Measurements from ENCODE around the gene GPR26. TPM values are rescaled to one million over a fixed set of nuclear protein-coding genes. Genes with fewer than 3 reads are reported as not detected.

Gene GPR26
- total RNA-seq, 2 experiments from 2014 or later = not detected

DNA sequence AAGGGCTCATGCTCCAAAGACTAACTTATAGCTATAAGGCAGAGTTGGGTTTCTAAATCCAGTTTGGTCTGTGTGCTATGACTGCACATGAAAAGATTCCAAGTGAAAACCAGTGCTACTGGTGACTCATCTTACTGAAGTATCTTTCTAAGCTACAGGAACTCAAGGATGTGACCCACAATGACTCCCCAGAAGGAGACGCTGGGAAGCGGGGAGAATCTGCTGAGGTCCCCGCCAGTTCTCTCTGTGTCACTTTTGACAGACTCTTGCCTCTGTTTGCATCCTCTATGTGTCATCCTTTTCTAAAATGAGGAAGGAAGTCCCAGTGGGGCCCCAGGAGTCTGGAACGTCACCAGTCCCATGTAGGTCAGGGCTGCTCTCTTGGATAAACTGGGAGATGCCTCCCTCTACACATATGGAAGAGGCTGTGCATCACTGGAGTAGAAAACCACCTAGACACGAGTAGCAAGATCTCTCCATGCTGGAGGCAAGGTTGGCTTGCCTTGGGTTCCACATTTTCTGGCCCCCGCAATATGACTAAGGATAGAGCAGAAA, 28.8 kb upstream of the GPR26 start:
- Histone ChIP-seq H3K27ac (ENCODE audit: low read depth, low read length, poor library complexity, severe bottlenecking) (no peak overlapping the region), H3K4me1 (ENCODE audit: insufficient read depth, low read length, poor library complexity, severe bottlenecking) (no peaks in the 10 kb centered on the region), H3K4me2 (ENCODE audit: low read length) (no peak overlapping the region), H3K9me3 (ENCODE audit: low read length) (no peaks in the 10 kb centered on the region), H3K36me3 (ENCODE audit: insufficient read depth, low read length) (no peaks in the 10 kb centered on the region), H3K9me2 (ENCODE audit: insufficient read depth, low read length) (no peaks in the 10 kb centered on the region), H3K4me3 (ENCODE audit: low read depth, low read length, poor library complexity, severe bottlenecking) (no peak overlapping the region), H3K79me2 (ENCODE audit: insufficient read depth, low read depth, low read length) (no peaks in the 10 kb centered on the region), H4K20me1 (ENCODE audit: insufficient read depth, low read length) (no peaks in the 10 kb centered on the region), H2AFZ (ENCODE audit: low read length) (no peak overlapping the region)
- DNase-seq (ENCODE audit: low spot score) = no peak
- ChIA-PET POLR2A (no interaction called here), CTCF (ENCODE audit: unreplicated experiment) (no interaction called here)
- BruUV-seq (replicated peaks) = no TSS peak
- no peak for TF ChIP-seq CTCF (conservative IDR thresholded peaks at IDR 0.05; ENCODE audit: low read length)
- TF ChIP-seq EZH2phosphoT487 (IDR thresholded peaks at IDR 0.05; ENCODE audit: borderline replicate concordance, low read depth, low read length) = no peak
- intact Hi-C loops (cut with micrococcal nuclease; ENCODE audit: unreplicated experiment) = no loop called here

GRCh38 chr10:123639131-123639530, 27.0 kb upstream of the GPR26 start:
- no TSS peak for BruUV-seq (replicated peaks)
- Histone ChIP-seq H2AFZ (ENCODE audit: low read length) (no peak overlapping the region), H3K36me3 (ENCODE audit: insufficient read depth, low read length) (no peaks in the 10 kb centered on the region), H3K4me3 (ENCODE audit: low read depth, low read length, poor library complexity, severe bottlenecking) (no peak overlapping the region), H3K9me3 (ENCODE audit: low read length) (no peaks in the 10 kb centered on the region), H3K9me2 (ENCODE audit: insufficient read depth, low read length) (no peaks in the 10 kb centered on the region), H3K4me1 (ENCODE audit: insufficient read depth, low read length, poor library complexity, severe bottlenecking) (no peaks in the 10 kb centered on the region), H3K4me2 (ENCODE audit: low read length) (no peak overlapping the region), H3K79me2 (ENCODE audit: insufficient read depth, low read depth, low read length) (no peaks in the 10 kb centered on the region), H4K20me1 (ENCODE audit: insufficient read depth, low read length) (no peaks in the 10 kb centered on the region), H3K27ac (ENCODE audit: low read depth, low read length, poor library complexity, severe bottlenecking) (no peak overlapping the region)
- TF ChIP-seq EZH2phosphoT487 (IDR thresholded peaks at IDR 0.05; ENCODE audit: borderline replicate concordance, low read depth, low read length) (no peak), CTCF (conservative IDR thresholded peaks at IDR 0.05; ENCODE audit: low read length) (no peak)
- no peak for DNase-seq (ENCODE audit: low spot score)
- intact Hi-C loops (cut with micrococcal nuclease; ENCODE audit: unreplicated experiment) = no loop called here
- CTCF ChIA-PET (ENCODE audit: unreplicated experiment) = no interaction called here
- POLR2A ChIA-PET = no interaction called here

DNA sequence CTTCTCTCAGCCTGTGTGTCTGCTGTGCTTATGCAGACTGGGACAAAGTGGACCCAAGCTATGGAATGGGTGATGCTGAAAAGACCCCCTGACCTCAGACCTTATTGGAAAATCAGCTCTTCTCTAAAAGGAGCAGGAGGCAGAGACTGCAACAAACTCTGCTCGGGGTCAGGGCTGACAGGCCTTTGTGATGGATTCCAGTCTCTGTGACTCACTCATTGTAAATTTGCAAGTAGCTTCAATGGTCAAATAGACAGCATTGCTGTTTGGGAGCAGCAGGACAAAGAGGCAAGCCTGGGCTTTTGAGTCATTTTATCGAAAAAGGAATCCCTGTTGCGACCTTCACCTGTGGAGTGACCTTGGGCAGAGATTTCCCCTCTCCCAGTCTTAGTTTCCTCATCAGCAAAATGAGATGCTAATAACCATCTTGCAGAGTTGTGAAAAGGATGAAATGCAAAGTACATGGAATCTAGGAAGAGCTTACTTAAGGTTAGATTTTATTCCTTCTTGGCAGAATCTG, 26.1 kb upstream of the GPR26 start:
- no peaks in the 10 kb centered on the region for H3K79me2 ChIP-seq (ENCODE audit: insufficient read depth, low read depth, low read length)
- H3K27ac ChIP-seq (ENCODE audit: low read depth, low read length, poor library complexity, severe bottlenecking) = no peak overlapping the region
- no peak for TF ChIP-seq EZH2phosphoT487 (IDR thresholded peaks at IDR 0.05; ENCODE audit: borderline replicate concordance, low read depth, low read length)
- no peak for TF ChIP-seq CTCF (conservative IDR thresholded peaks at IDR 0.05; ENCODE audit: low read length)
- no peak overlapping the region for H3K4me2 ChIP-seq (ENCODE audit: low read length)
- intact Hi-C loops (cut with micrococcal nuclease; ENCODE audit: unreplicated experiment) = no loop called here
- no peak overlapping the region for H2AFZ ChIP-seq (ENCODE audit: low read length)
- no peaks in the 10 kb centered on the region for H3K9me3 ChIP-seq (ENCODE audit: low read length)
- no peak for DNase-seq (ENCODE audit: low spot score)
- H4K20me1 ChIP-seq (ENCODE audit: insufficient read depth, low read length) = no peaks in the 10 kb centered on the region
- no TSS peak for BruUV-seq (replicated peaks)
- POLR2A ChIA-PET = interaction anchor here (0.8 kb wide), 1 partner anchor 10 kb away, joined by 3 read pairs; no protein-coding TSS in a partner anchor
- H3K4me1 ChIP-seq (ENCODE audit: insufficient read depth, low read length, poor library complexity, severe bottlenecking) = no peaks in the 10 kb centered on the region
- H3K4me3 ChIP-seq (ENCODE audit: low read depth, low read length, poor library complexity, severe bottlenecking) = no peak overlapping the region
- no peaks in the 10 kb centered on the region for H3K36me3 ChIP-seq (ENCODE audit: insufficient read depth, low read length)
- CTCF ChIA-PET (ENCODE audit: unreplicated experiment) = no interaction called here
- no peaks in the 10 kb centered on the region for H3K9me2 ChIP-seq (ENCODE audit: insufficient read depth, low read length)

All from OCI-LY7 (cell line).